H1 (cell line): Measurements from ENCODE around the gene SCAMP2. TPM values are rescaled to one million over a fixed set of nuclear protein-coding genes. Genes with fewer than 3 reads are reported as not detected.

ENCODE experiments used
- KDM1A ChIP-seq: fragments of 200-600, 300-600 bp; sonication (generic); IDR thresholded peaks from 2 replicates; pipeline ENCODE4 v1.7.1; 2016; ENCODE audit warnings: mild to moderate bottlenecking, low read length, borderline replicate concordance
- SP2 ChIP-seq: IDR thresholded peaks from 2 replicates; pipeline ENCODE4 v1.6.1; 2012; ENCODE audit warnings: mild to moderate bottlenecking, low read length, inconsistent platforms
- polyA plus RNA-seq, 7 experiments: library from polyadenylated mRNA; depleted of rRNA in 3 of 7; stranded (reverse) in 5 of 7; unstranded in 2 of 7; fragments of >200 nt in 5 of 7; fragments of 200-250 nt in 2 of 7; gene quantifications; 1 replicate in 5 of 7; 2 replicates in 1 of 7; 4 replicates in 1 of 7; pipeline versions ENCODE4 v1.2.1 to v1.2.3, GENCODE V29; 2011 to 2013; ENCODE audit warnings: missing spikeins in 2 of 7, mixed read lengths in 2 of 7
- total RNA-seq: library from RNA; stranded (reverse); fragmentation: NEBNext Ultra II Directional; extraction: Animal tissue kit (Norgen Biotek cat#: 25700); gene quantifications from 2 replicates; pipeline ENCODE4 v1.2.1, GENCODE V29; 2021

SCAMP2 gene
- total and polyA plus RNA-seq, 2 of the 8 experiments (the other 6 are each of a cell fraction or from before 2014, with no cell fraction given), result 41.7 to 131 TPM

- TF ChIP-seq KDM1A (no peak), SP2 (no peak)
- TF ChIP-seq, all 59 proteins: peak for 10
Observed at GRCh38 chr15:74799856-74800558, 73.2 kb downstream of the SCAMP2 start (continued).
